ENCODE data around the gene NBEAL2. TPM values are rescaled to one million over a fixed set of nuclear protein-coding genes. Genes with fewer than 3 reads are reported as not detected.

Gene NBEAL2
- total RNA-seq, 1 donor from 2014 or later: 12.6 TPM

DNA sequence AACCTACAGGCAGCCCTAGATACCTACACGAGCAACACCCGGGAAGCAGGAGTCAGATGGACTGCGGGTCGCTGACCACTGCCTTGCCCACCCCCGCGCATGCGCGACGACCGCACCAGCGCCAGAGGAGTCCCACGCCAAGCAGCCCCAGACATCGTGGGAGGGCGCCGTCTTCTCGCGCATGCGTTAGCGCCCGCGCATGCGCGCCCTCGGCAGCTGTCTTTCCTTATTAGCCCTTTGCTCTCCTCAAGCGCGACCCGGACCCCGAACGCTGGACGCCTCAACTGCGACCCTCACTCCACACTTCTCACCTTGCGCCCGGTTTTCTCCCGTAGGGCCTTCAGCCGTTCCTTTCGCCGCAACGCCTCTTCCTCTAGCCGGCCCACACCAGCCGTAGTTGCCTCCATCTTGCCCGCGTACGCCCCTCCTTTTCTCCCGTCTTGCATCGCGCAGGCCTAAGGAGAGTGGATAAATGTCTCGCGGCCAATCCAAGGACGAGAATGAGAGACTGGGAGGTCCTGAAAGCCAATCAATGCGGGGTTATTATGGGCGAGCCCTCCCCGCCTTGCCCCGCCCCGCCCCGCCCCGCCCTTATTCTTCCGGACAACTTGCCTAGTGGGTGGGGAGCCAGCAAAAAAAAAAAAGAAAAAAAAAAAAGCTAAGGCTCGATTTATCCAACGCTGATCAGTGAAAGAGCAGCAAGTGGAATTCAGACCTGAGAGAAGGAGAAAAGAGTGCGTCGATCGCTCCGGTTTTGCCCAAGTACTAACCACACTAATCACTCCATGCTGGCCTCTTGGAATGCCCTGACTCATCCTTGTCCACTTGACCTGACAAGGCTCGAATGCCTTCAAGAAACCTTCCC lies 2.9 kb upstream of the NBEAL2 start, which contains the start of gene CCDC12:
CCDC12 (minus strand) TSS at position 420 of the 865 bp plus-strand sequence; CDS start at position 407, 13 bp downstream.
- intact Hi-C loops (cut with micrococcal nuclease): no loop called here
- Histone ChIP-seq H3K4me1 (peaks cover 83% of the 10 kb centered on the region), H3K4me3 (peak within 1 kb of the TSS; percentile 90), H3K27me3 (ENCODE audit: low read depth) (no peaks in the 10 kb centered on the region), H3K27ac (replicated peaks) (peak within 1 kb of the TSS; percentile 97), H3K36me3 (peaks cover 5% of the 10 kb centered on the region), H3K9me3 (replicated peaks) (no peaks in the 10 kb centered on the region)
- TF ChIP-seq, protein P1, sequence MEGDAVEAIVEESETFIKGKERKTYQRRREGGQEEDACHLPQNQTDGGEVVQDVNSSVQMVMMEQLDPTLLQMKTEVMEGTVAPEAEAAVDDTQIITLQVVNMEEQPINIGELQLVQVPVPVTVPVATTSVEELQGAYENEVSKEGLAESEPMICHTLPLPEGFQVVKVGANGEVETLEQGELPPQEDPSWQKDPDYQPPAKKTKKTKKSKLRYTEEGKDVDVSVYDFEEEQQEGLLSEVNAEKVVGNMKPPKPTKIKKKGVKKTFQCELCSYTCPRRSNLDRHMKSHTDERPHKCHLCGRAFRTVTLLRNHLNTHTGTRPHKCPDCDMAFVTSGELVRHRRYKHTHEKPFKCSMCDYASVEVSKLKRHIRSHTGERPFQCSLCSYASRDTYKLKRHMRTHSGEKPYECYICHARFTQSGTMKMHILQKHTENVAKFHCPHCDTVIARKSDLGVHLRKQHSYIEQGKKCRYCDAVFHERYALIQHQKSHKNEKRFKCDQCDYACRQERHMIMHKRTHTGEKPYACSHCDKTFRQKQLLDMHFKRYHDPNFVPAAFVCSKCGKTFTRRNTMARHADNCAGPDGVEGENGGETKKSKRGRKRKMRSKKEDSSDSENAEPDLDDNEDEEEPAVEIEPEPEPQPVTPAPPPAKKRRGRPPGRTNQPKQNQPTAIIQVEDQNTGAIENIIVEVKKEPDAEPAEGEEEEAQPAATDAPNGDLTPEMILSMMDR (IDR thresholded peaks at IDR 0.05; ENCODE audit: borderline replicate concordance): no peak
- peak; percentile 93 for DNase-seq

- intact Hi-C loops (cut with micrococcal nuclease): no loop called here
- Histone ChIP-seq H3K27ac (replicated peaks) (peak overlapping the region; percentile 97), H3K27me3 (ENCODE audit: low read depth) (no peaks in the 10 kb centered on the region), H3K4me1 (peaks cover 82% of the 10 kb centered on the region), H3K36me3 (peaks cover 5% of the 10 kb centered on the region), H3K9me3 (replicated peaks) (no peaks in the 10 kb centered on the region), H3K4me3 (no peak overlapping the region)
- TF ChIP-seq, protein P1 (IDR thresholded peaks at IDR 0.05; ENCODE audit: borderline replicate concordance): no peak
- DNase-seq: no peak
Observed at GRCh38 chr3:46977811-46978195, 1.7 kb upstream of the NBEAL2 start.

- H3K27ac ChIP-seq (replicated peaks): peak overlapping the region; percentile 94
- intact Hi-C loops (cut with micrococcal nuclease): no loop called here
- no peaks in the 10 kb centered on the region for H3K27me3 ChIP-seq (ENCODE audit: low read depth)
- peaks cover 82% of the 10 kb centered on the region for H3K4me1 ChIP-seq
- peak; percentile 7 for DNase-seq
- H3K4me3 ChIP-seq: peak overlapping the region; percentile 83
- TF ChIP-seq, protein P1 (IDR thresholded peaks at IDR 0.05; ENCODE audit: borderline replicate concordance): no peak
- H3K9me3 ChIP-seq (replicated peaks): no peaks in the 10 kb centered on the region
- peaks cover 5% of the 10 kb centered on the region for H3K36me3 ChIP-seq
Observed at GRCh38 chr3:46978381-46978780, 1.1 kb upstream of the NBEAL2 start.

DNA sequence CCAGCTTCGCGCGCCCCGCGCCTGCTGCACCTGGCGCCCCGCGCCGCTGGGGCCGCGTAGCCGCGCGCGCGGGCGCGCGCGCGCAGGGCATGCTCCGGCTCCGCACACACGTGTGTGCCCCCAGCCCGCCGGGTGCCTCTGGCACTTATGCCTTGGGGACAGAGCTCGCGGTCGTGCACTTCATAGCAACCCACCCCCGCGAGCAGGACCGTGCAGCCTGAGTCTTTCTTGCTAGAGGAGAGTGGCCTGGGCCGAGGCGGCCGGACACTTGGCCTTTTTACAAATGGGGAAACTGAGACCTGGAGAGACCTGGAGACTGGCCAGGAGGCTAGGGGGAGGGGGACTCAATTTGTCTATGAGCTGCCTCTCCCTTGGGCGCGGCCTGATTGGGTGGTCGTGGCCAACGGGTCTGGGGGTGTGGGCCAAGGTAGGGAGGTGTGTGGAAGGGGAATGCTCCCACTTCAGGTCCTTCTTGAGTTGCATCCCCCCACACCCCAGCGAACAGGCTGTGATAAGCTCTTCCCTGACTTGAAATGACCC lies 562 bp downstream of the NBEAL2 start:
- H3K4me1 ChIP-seq: peaks cover 66% of the 10 kb centered on the region
- H3K27ac ChIP-seq (replicated peaks): peak overlapping the region; percentile 94
- intact Hi-C loops (cut with micrococcal nuclease): no loop called here
- H3K9me3 ChIP-seq (replicated peaks): no peaks in the 10 kb centered on the region
- TF ChIP-seq, protein P1 (IDR thresholded peaks at IDR 0.05; ENCODE audit: borderline replicate concordance): no peak
- no peaks in the 10 kb centered on the region for H3K27me3 ChIP-seq (ENCODE audit: low read depth)
- H3K4me3 ChIP-seq: peak overlapping the region; percentile 83
- H3K36me3 ChIP-seq: no peaks in the 10 kb centered on the region
- peak; percentile 36 for DNase-seq

DNA sequence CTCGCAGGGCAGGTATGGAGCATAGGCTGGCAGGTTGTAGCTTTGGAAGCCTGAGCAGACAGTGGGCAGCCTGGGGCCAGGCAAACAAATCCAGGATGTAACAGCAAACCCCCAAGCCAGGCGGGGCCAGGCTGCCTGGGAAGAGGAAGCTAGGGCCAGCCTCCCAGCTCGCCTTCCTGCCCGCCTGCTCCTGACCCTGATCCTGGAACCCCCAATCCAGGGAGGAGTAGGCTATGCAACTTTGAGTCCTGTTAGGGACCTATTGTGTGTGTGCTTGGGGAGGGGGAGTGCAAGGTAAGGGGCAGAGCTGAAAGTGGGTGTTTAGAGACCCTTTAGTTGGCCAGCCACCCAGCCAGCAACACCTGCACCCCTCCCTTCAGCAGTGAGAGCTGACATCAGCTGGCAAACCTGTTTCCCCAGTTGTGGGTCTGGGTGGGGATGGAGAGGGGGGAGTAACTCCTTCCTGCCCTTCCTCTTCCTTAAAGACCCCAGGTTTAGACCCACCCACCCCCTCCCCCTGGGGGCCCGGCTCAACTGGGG lies 2.5 kb downstream of the NBEAL2 start:
- intact Hi-C loops (cut with micrococcal nuclease): no loop called here
- Histone ChIP-seq H3K9me3 (replicated peaks) (no peaks in the 10 kb centered on the region), H3K4me3 (peak overlapping the region; percentile 83), H3K4me1 (peaks cover 66% of the 10 kb centered on the region), H3K36me3 (no peaks in the 10 kb centered on the region), H3K27ac (replicated peaks) (peak overlapping the region; percentile 94), H3K27me3 (ENCODE audit: low read depth) (no peaks in the 10 kb centered on the region)
- TF ChIP-seq, protein P1 (IDR thresholded peaks at IDR 0.05; ENCODE audit: borderline replicate concordance): no peak
- peak; percentile 47 for DNase-seq
